Activated naive CD8-positive, alpha-beta T cell treated with anti-CD3 and anti-CD28 coated beads, Interleukin-2, amount 10 ng/mL, durations not matched to agents 7 days and 5 days (primary cell): ENCODE data around the gene TFE3. TPM values are rescaled to one million over a fixed set of nuclear protein-coding genes. Genes with fewer than 3 reads are reported as not detected.

Experiments
- ATAC-seq: fragments of 150-1000 bp; cut with Tn5 transposase; one replicate; pipeline ENCODE4 v1.10.0; 2021; ENCODE audit warnings: low read depth, moderate library complexity
- POLR2A ChIA-PET: fragments of 350-600 bp; sonication (Branson Sonifier 250); formaldehyde crosslinking; loops from one replicate; lab custom pipeline; 2021; ENCODE audit warnings: antibody characterized with exemption; lab: Charles Lee
- DNase-seq: peaks from one replicate; pipeline ENCODE4 v3.0.0; 2021
- H3K27ac Mint-ChIP-seq: one replicate; pipeline ENCODE4 v1.8.0; 2022; ENCODE audit warnings: mild to moderate bottlenecking, mixed read lengths
- H3K27me3 Mint-ChIP-seq: one replicate; pipeline ENCODE4 v1.8.0; 2022; ENCODE audit warnings: mild to moderate bottlenecking, moderate library complexity, mixed read lengths
- H3K36me3 Mint-ChIP-seq: one replicate; pipeline ENCODE4 v1.8.0; 2021; ENCODE audit warnings: mild to moderate bottlenecking, mixed read lengths
- H3K4me1 Mint-ChIP-seq: one replicate; pipeline ENCODE4 v1.8.0; 2021; ENCODE audit warnings: mixed read lengths
- H3K4me3 Mint-ChIP-seq: one replicate; pipeline ENCODE4 v1.8.0; 2022; ENCODE audit warnings: mild to moderate bottlenecking, moderate library complexity, mixed read lengths
- H3K9me3 Mint-ChIP-seq: one replicate; pipeline ENCODE4 v1.8.0; 2021; ENCODE audit warnings: mixed read lengths
- total RNA-seq, 2 experiments: library from RNA; stranded (reverse); gene quantifications; one replicate each; pipeline ENCODE4 v1.2.3, GENCODE V29; 2021

The TFE3 gene
- 10 to 100 TPM; 26.1 to 29.0 TPM for total RNA-seq

- POLR2A ChIA-PET, result interaction anchor here (0.5 to 4.7 kb wide), 11 partner anchors 41 to 127 kb away, joined by 3 to 19 read pairs (median 3); partner anchors contain the start of genes GRIPAP1, KCND1 and OTUD5
- H3K4me3 Mint-ChIP-seq, result peak within 1 kb of the TSS; percentile 91
- H3K4me1 Mint-ChIP-seq, result peaks cover 26% of the 10 kb centered on the region
- H3K27ac Mint-ChIP-seq, result peak within 1 kb of the TSS; percentile 91
- peaks cover 2% of the 10 kb centered on the region for H3K27me3 Mint-ChIP-seq
- peak; percentile 87 for DNase-seq
- ATAC-seq, result peak; percentile 88
- peaks cover 8% of the 10 kb centered on the region for H3K36me3 Mint-ChIP-seq
- no peaks in the 10 kb centered on the region for H3K9me3 Mint-ChIP-seq
Observed at GRCh38 chrX:49043220-49043986, at the start of gene TFE3. TFE3 (minus strand) TSS chrX:49043357; CDS start chrX:49043226, 131 bp downstream.

- H3K9me3 Mint-ChIP-seq, result no peaks in the 10 kb centered on the region
- no peaks in the 10 kb centered on the region for H3K27me3 Mint-ChIP-seq
- no peak overlapping the region for H3K4me3 Mint-ChIP-seq
- no peaks in the 10 kb centered on the region for H3K4me1 Mint-ChIP-seq
- no peaks in the 10 kb centered on the region for H3K36me3 Mint-ChIP-seq
- DNase-seq (no peak), ATAC-seq (no peak)
- POLR2A ChIA-PET, result no interaction called here
- H3K27ac Mint-ChIP-seq, result no peak overlapping the region
Observed at GRCh38 chrX:49089553-49089952, 46.4 kb upstream of the TFE3 start.

GRCh38 chrX:49082271-49082871, 39.2 kb upstream of the TFE3 start:
- Mint-ChIP-seq H3K27me3 (no peaks in the 10 kb centered on the region), H3K4me3 (no peak overlapping the region), H3K27ac (peak overlapping the region; percentile 49), H3K36me3 (peaks cover 5% of the 10 kb centered on the region), H3K9me3 (no peaks in the 10 kb centered on the region), H3K4me1 (peaks cover 17% of the 10 kb centered on the region)
- DNase-seq, result no peak
- ATAC-seq, result no peak
- POLR2A ChIA-PET, result no interaction called here

GRCh38 chrX:49079489-49080428, 36.6 kb upstream of the TFE3 start, which contains the start of gene WDR45:
WDR45 (minus strand) TSS chrX:49079887; CDS start chrX:49078095, 1,792 bp downstream.
- no peaks in the 10 kb centered on the region for H3K9me3 Mint-ChIP-seq
- peaks cover 5% of the 10 kb centered on the region for H3K36me3 Mint-ChIP-seq
- ATAC-seq (peak; percentile 83), DNase-seq (peak; percentile 71)
- peaks cover 17% of the 10 kb centered on the region for H3K4me1 Mint-ChIP-seq
- H3K27ac Mint-ChIP-seq, result peak within 1 kb of the TSS; percentile 99
- peak within 1 kb of the TSS; percentile 98 for H3K4me3 Mint-ChIP-seq
- POLR2A ChIA-PET, result interaction anchor here (0.5 to 1.6 kb wide), 9 partner anchors 10 to 333 kb away, joined by 3 to 8 read pairs (median 4); partner anchors contain the start of gene OTUD5
- no peaks in the 10 kb centered on the region for H3K27me3 Mint-ChIP-seq

GRCh38 chrX:49077941-49078340, 34.8 kb upstream of the TFE3 start:
- no peaks in the 10 kb centered on the region for H3K27me3 Mint-ChIP-seq
- POLR2A ChIA-PET, result no interaction called here
- peaks cover 7% of the 10 kb centered on the region for H3K36me3 Mint-ChIP-seq
- no peak overlapping the region for H3K4me3 Mint-ChIP-seq
- ATAC-seq (no peak), DNase-seq (no peak)
- no peaks in the 10 kb centered on the region for H3K9me3 Mint-ChIP-seq
- H3K27ac Mint-ChIP-seq, result no peak overlapping the region
- H3K4me1 Mint-ChIP-seq, result peaks cover 20% of the 10 kb centered on the region

- H3K9me3 Mint-ChIP-seq, result no peaks in the 10 kb centered on the region
- peaks cover 19% of the 10 kb centered on the region for H3K4me1 Mint-ChIP-seq
- H3K36me3 Mint-ChIP-seq, result peaks cover 6% of the 10 kb centered on the region
- no peak for ATAC-seq
- no peak overlapping the region for H3K4me3 Mint-ChIP-seq
- no peak for DNase-seq
- H3K27me3 Mint-ChIP-seq, result no peaks in the 10 kb centered on the region
- POLR2A ChIA-PET, result no interaction called here
- H3K27ac Mint-ChIP-seq, result no peak overlapping the region
Observed at GRCh38 chrX:49075347-49075746, 32.2 kb upstream of the TFE3 start.

- Mint-ChIP-seq H3K27ac (peak within 1 kb of the TSS; percentile 84), H3K36me3 (peaks cover 4% of the 10 kb centered on the region), H3K27me3 (no peaks in the 10 kb centered on the region), H3K4me1 (peaks cover 13% of the 10 kb centered on the region), H3K9me3 (no peaks in the 10 kb centered on the region), H3K4me3 (peak within 1 kb of the TSS; percentile 90)
- POLR2A ChIA-PET, result interaction anchor here (1.0 kb wide), 1 partner anchor 72 kb away, joined by 3 read pairs; the partner anchor contains the start of gene GRIPAP1
- peak; percentile 85 for DNase-seq
- ATAC-seq, result peak; percentile 96
Observed at GRCh38 chrX:49073601-49074575, 30.7 kb upstream of the TFE3 start, which contains the start of gene PRAF2. PRAF2 (minus strand) TSS chrX:49074002; CDS start chrX:49073987, 15 bp downstream.

- H3K27me3 Mint-ChIP-seq, result no peaks in the 10 kb centered on the region
- H3K36me3 Mint-ChIP-seq, result peaks cover 4% of the 10 kb centered on the region
- no peaks in the 10 kb centered on the region for H3K9me3 Mint-ChIP-seq
- H3K4me1 Mint-ChIP-seq, result peaks cover 9% of the 10 kb centered on the region
- H3K4me3 Mint-ChIP-seq, result peak overlapping the region; percentile 90
- DNase-seq, result no peak
- POLR2A ChIA-PET, result no interaction called here
- peak overlapping the region; percentile 84 for H3K27ac Mint-ChIP-seq
- no peak for ATAC-seq
Observed at GRCh38 chrX:49072712-49073095, 29.5 kb upstream of the TFE3 start.

- H3K27ac Mint-ChIP-seq, result peak overlapping the region; percentile 6
- peak overlapping the region; percentile 32 for H3K4me3 Mint-ChIP-seq
- peaks cover 4% of the 10 kb centered on the region for H3K36me3 Mint-ChIP-seq
- DNase-seq, result no peak
- H3K27me3 Mint-ChIP-seq, result no peaks in the 10 kb centered on the region
- H3K4me1 Mint-ChIP-seq, result peaks cover 9% of the 10 kb centered on the region
- ATAC-seq, result no peak
- POLR2A ChIA-PET, result no interaction called here
- no peaks in the 10 kb centered on the region for H3K9me3 Mint-ChIP-seq
Observed at GRCh38 chrX:49071877-49072711, 28.9 kb upstream of the TFE3 start.

GRCh38 chrX:49070988-49071387, 27.8 kb upstream of the TFE3 start:
- ATAC-seq (no peak), DNase-seq (no peak)
- H3K4me1 Mint-ChIP-seq, result peaks cover 9% of the 10 kb centered on the region
- H3K36me3 Mint-ChIP-seq, result peaks cover 4% of the 10 kb centered on the region
- no peak overlapping the region for H3K27ac Mint-ChIP-seq
- no peaks in the 10 kb centered on the region for H3K9me3 Mint-ChIP-seq
- POLR2A ChIA-PET, result interaction anchor here (0.9 kb wide), 1 partner anchor 10 kb away, joined by 3 read pairs; no protein-coding TSS in a partner anchor
- H3K27me3 Mint-ChIP-seq, result no peaks in the 10 kb centered on the region
- no peak overlapping the region for H3K4me3 Mint-ChIP-seq

GRCh38 chrX:49069038-49069437, 25.9 kb upstream of the TFE3 start:
- H3K27me3 Mint-ChIP-seq, result no peaks in the 10 kb centered on the region
- H3K4me1 Mint-ChIP-seq, result peaks cover 7% of the 10 kb centered on the region
- no peak overlapping the region for H3K4me3 Mint-ChIP-seq
- peaks cover 4% of the 10 kb centered on the region for H3K36me3 Mint-ChIP-seq
- no peak for ATAC-seq
- no peaks in the 10 kb centered on the region for H3K9me3 Mint-ChIP-seq
- POLR2A ChIA-PET, result no interaction called here
- no peak for DNase-seq
- no peak overlapping the region for H3K27ac Mint-ChIP-seq
